Stimulated activated CD8-positive, alpha-beta memory T cell treated with anti-CD3 and anti-CD28 coated beads, Interleukin-2, amount 100 ng/mL, for 48 hours (primary cell): ENCODE data around the gene MRNIP.

Experiments
- DNase-seq, 2 donors: peaks; one replicate each; pipeline ENCODE4 v3.0.0-alpha.2; 2020; ENCODE audit warnings: low read depth in 2 of 2

MRNIP gene

DNA sequence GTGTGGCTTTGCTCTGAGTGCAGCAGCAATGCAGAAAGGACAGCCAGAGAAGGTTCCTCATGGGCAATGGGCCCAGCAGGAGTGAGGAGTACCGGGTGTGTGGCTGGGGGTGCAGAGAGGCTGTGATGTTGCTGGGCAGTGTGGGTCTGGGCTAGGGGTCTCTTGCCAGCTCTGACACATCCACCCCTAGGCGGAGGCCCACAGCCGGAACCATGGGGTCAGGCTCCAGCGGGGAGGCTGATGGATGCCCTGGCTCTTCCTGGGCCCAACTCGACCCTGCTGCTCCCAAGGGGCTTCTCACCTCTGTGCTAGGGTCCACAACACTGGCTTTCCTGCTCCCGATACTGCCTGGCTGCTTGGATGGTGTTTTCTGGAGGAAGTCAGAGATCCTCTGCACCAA lies 29.2 kb upstream of the MRNIP start:
- DNase-seq = no peak

DNA sequence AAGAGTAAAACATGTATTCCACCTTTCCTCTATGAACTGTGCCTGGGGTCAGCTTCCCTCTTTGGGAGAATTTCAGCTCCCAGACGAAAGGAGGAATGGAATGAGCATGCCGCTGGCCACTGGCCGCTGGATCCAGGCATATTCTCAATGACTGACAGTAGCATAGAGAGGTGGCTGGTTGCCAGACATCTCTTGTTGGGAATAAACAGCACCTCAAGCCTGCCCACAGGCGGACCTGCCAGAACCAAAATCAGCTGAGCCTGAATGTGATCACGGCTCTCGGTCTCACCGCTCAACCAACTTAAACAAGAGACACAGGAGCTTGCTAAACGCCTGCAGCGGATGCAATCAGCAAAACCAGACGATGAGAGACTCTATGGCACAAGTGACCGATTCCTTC lies 28.5 kb upstream of the MRNIP start:
- no peak for DNase-seq

DNA sequence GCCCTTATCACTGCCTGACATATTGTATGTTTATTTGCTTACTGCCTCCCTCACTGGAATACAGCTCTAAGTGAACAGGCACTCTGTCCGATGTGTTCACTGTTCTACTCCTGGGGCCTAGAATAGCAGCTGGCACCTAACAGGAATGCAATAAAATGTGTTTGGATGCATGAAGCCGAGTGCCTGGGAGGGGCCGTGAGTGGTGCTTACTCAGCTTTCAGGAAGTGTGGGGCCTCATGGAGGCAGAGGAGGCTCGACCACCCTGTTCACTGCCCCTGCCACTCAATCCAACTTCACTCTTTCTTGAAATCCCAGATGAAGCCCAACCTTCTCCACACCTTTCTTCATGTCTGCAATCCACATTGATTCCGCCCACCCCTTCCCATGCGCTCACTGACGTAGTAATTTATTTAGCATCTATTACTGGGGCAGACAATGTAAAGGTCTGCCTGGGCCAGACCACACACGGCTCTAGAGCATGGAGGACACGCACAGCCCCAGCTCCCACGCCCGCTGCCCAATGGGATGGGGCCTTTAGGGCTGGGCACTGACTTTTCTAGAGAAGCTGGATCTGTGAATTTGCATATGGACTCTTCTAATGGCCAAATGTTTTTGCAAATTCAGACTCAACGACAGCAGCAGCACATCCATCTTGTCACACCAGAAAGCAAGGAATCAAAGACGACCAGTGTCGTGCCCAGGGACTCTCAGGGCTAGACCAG lies 27.7 kb upstream of the MRNIP start:
- DNase-seq = no peak

DNA sequence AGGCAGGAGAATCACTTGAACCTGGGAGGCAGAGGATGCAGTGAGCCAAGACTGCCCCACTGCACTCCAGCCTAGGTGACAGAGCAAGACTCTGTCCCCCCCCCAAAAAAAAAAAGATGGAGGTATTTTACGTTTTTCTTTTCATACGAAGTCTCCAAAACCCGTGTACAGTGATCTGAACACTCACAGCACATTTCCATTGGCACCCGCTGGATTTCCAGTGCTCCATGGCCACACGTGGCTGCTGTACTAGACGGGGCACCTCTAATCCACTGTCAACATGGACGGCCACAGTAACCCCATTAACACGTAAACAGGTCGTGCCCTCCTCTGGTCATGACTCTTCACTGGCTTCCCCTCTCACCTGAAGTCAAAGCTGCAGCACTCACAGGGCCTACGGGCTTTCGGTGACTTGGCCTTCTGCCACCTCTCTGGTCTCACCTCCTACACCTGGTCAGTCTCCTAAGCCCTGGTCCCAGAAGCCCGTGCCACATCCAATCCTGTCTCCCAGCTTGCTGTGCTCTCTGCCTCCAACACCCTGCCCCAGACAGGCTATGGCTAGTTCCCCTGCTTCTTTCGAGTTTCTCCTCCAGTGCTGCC lies 27.0 kb upstream of the MRNIP start:
- no peak for DNase-seq

DNA sequence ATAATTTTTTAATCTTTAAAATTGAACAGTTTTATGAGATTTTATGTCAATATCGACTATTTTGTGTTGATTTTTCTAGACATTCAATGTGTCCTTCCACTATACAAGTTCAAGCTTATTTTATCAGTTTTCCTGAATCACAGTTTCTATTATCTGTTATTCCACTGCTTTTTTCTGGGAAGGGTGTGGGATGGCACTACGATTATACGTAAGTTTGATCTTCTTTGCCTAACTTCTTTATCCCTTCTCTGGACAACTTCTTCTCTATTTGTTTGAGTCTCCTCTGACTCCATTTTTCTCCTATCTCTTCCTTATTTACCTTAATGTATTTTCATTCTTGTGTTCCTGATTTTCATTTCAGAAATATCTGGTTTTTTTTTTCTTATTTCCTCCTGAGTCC lies 24.5 kb upstream of the MRNIP start:
- no peak for DNase-seq

DNA sequence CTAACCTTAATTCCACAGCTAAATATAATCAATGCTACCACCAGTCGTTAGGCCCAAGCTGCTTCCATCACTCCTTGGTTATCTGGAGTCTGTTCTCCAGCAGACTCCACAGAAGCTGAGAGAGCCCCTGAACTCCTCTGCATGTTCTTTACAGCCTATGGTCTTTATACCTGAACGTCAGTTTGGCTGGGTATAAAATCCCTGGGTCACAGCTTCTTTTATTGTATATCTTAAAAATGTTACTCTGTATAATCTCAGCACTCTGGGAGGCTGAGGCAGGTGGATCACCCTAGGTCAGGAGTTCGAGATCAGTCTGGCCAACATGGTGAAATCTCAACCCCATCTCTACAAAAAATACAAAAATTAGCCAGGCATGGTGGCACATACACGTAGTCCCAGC lies 23.7 kb upstream of the MRNIP start:
- no peak for DNase-seq

DNA sequence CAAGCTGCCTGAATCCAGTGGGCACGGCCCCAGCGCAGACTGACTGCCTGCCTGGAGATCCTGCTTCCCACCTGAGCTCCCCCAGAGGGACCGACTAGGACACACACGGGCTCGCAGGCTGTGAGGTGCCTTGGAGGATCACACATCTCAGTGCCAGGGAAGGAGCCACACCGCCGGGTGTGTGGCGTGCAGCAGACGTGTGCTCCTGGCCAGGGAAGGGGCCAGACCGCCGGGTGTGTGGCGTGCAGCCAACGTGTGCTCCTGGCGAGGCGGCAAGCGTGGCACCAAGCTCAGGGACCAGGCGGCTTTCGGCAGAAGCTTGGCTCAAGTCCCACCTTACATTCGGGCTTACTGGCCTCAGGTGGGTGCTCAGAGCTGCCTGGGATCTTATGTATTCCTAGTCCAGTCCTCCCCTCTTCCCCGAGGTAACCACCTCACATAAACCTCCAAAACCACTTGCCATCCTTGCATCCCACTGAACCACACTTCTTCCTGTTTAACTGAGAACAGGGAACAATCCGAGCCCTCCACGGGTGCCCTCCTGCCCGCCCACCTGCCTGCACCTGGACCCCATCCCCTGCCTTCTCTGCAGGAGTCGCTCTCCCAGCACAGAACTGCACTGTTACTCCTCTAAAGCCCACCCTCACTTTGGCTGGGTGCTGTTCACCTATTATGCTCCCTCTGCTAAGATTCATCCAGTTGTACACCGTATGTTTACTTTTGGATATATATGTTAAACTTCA lies 22.4 kb upstream of the MRNIP start:
- no peak for DNase-seq

DNA sequence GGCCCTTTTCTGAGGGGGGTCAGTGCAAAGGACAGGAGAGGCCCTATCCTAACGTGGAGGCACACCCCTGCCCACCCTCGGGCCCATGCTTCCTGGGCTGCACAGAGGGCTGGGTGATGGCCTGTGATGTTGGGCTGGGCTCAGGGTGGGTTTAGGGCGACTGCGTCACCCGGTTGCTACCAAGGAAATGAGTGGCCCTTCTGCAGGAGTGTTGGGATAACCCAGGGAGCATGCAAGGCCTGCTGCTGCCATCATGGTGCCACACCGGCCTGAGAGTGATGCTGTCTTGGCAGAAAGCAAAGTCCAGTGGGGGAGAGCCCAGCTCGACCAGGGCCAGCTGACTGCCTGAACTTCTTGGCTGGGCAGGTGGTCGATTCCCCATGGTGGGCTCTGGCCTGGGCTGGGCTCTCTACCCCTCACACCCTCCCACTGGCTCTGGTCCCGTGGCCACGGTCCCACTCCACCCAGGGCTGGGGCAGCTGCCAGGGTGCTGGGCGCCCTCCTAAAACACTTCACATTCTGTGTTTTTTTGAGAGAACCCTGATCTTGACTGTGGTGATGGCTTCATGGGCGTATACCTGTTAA lies 21.5 kb upstream of the MRNIP start:
- no peak for DNase-seq

DNA sequence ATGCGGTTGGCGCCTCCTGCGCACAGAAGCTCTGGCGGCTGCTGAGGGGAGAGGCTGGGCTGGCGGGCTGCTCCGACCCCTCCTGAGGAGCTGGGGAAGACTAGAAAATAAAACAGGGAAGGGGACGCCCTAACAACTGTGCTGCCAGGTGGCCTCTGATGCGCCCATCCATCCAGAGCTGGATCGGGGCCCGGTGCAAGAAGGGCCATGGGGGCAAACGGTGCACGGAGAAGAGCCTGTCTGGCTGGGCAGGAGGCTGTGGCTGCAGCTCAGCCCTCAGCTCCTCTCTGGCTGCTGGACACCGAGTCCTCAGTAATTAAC lies 21.0 kb upstream of the MRNIP start:
- no peak for DNase-seq

DNA sequence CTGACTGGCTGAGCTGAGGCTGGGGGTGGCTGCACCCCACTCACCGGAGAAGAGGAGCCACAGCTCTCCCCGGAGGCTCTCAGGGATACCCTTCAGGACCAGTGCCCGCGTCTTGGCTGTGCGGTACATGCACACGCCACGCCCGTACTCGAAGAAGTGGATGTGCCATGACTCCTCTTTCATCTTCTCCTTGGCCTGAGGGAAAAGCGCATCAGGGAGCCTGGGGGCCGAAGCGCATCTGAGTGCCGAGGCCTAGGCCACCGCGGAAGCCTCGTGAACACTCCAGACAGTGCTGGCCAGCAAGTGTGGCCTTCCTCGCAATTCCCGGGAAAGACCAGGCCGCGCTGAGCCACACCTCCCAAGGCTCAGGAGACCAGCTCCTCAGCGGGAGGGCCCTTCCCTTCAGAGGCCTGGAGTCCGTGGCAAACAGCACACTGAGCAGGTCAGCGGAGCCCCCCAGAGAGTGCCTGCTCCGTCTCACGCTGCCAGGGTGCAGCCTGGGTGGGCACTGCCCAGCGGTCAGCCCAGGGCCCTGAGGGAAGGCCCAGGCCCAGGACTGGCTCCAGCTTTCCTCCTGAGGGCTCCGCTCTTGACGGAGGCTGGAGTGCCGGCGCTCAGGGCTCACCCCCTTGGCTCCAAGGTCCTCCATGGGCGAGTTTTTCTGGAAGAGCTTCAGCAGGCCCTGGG lies 20.5 kb upstream of the MRNIP start:
- DNase-seq = no peak

DNA sequence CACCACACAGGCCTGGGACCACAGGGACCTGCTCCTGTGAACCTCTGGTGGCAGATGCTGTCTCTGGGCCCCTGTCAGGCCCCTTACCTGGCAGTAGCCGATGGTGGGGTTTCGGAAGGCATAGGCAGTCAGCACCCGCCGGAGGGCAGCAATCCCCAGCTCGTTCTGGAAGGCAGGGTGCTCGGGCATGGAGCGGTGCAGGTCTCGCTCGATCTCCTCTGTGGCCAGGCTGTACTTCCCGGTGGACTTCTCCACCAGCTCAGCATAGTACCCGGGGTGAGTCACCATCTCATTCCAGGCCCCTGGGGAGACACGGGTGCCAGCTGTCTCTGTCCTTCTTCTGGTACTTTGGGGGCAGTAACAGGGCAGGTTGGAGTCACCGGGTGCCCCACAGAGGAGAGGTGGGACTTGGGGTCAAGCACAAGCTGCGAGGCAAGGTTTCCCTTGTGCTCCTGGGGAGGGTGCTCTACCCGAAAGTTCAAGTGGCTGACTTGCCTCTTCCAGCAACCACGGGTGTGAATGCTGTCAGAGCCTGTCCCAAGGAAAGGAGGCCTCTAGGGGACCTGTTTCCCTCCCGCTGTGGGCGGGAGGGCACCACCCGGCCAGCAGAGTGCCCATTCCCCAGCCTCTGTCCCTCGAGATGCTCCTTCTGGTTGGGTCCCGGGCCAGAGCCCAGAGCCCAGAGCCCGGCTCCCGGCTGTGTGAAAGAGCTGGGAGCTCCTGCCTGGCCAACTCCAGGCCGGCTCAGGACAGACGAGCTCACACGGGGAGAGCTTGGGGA lies 19.8 kb upstream of the MRNIP start:
- DNase-seq = no peak

DNA sequence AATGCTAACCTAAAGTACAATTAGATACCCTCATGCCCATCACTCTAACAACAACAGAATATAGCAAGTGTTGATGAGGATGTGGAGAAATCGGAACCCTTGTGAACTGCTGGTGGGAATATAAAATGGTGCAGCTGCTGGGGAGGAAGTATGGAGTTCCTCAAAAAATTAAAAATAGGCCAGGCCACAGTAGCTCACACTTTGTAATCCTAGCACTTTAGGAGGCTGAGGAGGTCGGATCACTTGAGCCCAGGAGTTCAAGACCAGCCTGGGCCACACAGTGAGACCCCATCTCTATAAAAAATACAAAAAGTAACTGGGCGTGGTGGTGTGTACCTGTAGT lies 18.0 kb upstream of the MRNIP start:
- no peak for DNase-seq

DNA sequence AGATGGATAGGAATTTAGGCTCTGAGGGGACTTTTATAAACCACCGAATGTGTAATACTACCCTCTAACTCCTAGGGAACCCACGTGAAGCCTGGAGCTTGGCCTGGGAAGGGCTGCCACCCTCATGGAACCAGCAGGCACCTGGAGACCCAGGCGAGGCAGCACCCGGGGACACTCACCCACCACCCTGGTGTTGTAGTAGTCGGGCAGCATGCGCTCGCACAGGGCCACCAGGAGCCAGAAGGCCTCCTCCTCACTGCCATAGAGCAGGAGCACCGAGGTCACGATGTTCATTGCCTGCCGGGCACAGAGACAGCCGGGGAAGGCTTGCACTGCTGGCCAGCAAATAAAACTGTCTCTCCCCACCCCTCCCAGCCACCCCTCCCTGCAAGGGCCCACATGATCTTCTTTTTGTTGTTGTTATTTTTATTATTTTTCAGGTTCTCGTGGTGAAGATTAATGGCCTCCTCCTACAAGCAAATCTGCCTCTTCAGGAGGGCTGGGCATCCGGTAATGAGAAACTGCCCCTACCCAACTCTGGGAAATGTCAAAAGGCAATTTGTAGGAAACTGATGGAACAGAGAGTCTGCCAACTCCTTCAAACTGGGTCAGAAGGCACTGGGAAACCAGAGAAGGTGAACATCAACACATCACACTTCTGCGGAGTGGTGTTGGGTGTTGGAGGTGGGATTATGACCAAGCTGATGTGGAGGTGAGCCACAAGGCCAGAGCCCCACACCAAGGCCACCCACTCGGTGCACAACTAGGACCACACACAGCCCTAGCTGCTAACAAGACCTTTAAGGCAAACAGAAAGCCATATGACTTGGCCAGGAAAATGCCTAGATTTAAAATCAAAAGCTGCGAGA lies 17.4 kb upstream of the MRNIP start:
- no peak for DNase-seq

DNA sequence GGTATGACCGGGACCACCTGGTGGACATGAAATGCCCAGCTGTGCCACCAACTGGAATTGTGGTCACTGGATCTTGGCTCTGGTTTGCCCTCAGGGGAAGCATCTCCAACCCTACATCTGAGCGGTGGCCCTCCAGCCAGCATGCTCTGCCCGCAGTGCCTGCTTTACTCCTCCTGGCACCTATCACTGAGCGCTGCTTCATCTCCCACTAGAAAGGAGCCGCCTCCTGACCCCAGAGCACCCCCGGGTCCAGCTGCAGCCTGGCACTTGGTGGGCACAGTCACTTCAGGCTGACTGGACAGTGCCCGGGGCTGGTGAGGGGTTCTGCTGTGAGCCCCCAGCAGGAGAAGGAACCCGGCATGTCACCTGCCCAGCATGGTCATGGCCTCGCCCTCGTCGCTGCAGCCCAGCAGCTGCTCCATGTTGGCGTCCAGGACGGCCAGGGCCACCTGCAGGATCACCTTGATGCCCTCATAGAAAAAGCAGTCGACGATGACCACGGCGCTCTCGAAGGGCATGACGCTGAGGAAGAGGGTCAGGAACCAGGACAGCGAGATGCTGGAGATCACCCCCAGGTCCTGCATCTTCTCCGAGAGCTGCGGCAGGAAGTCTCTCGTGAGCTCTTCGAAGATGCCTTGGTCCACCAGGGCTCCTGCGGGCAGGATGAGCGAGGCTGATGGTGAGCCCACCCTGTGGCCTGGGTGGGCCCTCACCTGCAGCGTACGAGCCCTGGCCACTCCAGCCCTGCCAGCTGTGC lies 16.1 kb upstream of the MRNIP start:
- no peak for DNase-seq

DNA sequence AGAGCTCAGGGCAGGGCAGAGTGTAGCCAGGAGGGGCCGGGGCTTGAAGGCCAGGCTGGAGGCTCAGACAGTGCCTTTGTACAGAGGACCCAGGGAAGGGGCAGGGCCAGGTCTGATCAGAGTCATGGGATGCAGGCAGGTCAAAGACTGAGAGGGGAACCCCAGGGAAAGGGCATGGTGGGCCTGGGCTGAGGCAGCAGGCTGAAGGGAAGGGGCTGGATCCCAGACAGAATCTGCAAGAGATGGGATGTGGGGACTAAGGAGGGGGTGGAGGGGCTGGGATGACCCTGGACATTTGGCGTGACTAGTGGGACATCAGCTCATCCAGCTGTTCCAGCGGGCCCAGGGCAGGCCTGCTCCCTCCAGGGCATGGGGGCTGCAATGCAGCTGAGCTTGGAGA lies 15.5 kb upstream of the MRNIP start:
- no peak for DNase-seq

DNA sequence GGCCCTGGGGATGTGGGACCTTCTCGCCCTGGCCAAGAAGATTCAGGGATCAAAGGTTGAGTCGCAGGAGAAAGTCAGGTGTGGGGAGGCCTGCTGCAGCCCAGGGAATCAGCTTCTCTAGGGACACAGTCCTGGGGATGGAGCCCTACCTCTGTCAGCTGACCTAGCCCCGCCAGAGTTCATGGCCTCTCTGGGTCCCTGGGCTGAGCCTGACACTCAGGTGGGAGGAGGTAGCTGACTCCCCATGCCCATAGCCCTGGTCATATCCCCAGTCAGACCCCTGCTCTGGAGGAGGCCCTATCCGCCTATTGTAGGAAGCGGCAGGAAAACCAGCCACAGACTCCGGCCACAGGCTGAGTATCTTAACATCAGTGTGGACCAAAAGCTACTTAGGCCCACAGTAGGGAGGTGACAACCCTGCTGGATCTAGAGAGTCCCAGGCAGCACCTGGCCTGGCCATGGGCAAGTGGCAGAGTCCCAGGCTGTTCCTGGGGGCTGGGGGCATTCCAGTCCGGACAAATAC lies 15.0 kb upstream of the MRNIP start:
- DNase-seq = no peak

DNA sequence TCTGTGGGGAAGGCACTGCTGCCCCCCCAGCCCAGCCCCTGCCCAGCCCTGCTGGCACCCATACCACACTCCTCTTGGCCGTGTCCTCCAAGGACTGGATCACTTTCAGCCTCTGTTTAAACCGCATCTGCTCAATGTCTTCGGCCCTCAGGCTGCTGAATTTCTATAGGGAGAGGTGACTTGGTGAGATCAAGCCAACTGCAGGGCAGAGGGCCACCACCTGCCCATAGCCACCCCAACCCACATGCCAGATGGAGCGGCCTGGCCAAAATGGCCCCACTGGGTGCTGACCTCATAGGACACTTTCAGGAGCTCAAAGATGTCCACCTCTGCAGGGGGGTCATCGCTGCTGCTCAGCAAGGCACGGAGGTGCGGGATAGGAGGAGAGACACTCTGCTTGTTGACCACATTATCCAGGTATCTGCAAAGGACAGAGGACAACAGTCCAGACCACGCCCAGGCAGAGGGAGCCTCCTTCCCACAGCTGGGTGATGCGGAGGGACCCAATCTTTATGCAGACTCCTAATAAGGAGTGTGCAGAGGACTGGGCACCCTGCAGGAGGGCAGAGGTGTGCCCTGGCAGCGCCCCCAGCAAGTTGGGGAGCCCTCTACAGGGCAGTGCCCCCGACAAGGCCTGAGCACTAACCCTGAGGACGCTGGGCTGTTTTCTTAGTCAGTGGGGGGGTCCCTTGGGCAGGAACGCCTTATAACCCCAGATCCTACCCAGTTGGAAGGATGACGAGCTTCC lies 14.4 kb upstream of the MRNIP start:
- no peak for DNase-seq

DNA sequence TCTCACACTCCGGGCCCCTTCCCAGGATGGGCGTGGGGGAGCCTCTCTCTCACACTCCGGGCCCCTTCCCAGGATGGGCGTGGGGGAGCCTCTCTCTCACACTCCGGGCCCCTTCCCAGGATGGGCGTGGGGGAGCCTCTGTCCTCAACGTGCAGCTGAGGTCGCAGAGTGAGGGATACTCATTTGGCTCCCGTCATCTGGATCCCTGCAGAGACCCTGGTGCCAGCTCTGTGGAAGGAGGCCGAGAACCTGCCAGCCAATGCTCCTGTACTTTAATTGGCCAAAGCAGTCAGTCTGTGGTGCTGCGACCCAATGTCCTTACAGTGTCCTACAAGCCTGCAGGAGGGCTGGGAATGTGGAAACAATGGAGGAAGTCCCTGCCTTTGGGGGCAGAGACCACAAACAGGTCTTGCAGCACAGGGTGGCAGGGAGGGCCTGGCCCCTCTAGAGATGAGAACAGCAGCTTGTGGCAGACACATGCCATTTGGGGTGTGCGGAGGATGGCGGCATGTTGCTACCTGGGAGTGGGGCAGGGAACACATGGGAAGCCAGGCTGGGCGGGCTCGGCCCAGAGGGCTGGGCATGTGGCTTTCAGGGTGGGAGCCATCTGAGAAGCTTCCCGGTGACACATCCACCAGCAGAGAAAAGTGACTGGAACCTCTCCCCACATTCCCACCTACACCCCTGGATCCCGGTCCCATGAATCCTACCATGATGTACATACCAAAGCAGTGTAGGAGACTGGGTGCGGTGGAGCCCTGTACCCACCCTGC lies 13.6 kb upstream of the MRNIP start:
- no peak for DNase-seq
